Fibroblast of peridontal ligament (primary cell): Measurements from ENCODE around the gene PDCD4.
"Not testable (repeated sequence)": the region's sequence is repeated elsewhere in the genome, so short reads cannot be mapped to it uniquely, and the experiment has no call there.

Experiments used
- DNase-seq: peaks from one replicate; pipeline ENCODE4 v3.0.0-alpha.2; 2010; ENCODE audit errors: extremely low read depth

PDCD4 gene

DNA sequence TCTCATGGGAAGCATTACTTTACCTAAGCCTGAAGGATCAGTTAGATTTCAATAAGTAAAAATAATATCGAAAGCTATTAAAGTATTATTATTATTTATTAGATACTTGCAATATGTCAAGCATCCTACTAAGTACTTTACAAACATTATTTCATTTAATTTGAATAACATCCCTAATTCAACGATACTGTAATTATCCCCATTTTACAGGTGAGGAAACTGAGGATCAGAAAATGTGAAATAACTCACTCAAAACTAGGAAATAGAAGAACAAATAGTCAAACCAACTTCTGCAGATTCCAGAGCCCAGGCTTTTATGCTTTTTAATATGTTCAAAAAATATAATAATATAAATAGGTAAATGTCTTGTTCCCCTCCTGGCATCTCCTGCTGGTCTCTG lies 10.3 kb upstream of the PDCD4 start:
- no peak for DNase-seq

DNA sequence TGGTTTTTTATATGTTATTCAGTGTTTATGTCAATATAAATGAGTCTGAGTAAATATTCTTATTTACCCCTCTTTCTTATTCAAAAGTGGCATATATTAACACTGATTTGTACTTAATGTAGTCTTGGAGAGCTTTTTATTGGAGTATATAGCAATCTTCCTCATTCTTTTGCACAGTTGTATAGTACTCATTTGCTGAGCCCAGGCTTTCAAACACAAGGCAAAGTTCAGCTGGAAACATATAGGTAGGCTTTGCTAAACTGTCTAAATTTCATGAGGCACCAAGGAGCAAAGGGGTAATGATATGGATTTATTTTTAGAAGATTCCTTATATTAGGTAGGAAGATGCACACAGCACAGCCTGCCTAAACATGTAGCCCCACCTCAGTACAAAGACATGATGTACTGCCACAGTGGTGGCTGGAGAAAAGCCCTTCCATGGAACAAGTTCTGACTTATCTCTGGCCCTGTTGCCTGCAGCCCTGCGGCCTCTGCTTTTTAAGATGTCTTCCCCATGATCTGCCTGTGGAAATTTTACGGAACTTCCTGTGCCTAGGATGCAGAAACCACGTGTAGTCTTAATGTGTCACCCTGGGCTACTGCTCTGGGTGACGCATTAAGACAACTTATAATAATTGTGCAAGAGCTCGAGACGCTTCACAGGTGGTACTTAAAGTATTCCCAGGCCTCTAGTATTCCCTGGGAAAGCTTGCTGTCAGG lies 9.6 kb upstream of the PDCD4 start:
- DNase-seq: no peak

- DNase-seq: no peak
Measured at GRCh38 chr10:110862961-110863360, 8.8 kb upstream of the PDCD4 start.

DNA sequence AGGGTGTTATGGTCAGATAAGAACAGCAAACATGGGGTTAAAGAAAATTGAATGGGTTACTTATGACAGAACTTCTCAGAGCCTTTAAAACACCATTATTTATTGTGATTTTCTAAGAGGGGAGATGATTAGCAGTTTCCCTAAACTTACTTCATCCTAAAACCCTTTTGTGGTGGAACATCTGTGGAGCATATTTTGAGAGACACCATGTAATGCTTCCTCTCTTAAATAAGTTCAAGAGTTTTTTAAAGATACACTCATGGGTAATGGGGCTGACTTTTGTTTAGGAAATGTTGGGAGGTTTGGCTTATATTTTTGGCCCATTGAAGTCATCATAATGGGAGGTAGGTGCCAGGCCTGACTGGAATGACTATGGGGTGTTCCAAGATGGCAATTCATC lies 8.4 kb upstream of the PDCD4 start:
- peak; percentile 74 for DNase-seq

DNA sequence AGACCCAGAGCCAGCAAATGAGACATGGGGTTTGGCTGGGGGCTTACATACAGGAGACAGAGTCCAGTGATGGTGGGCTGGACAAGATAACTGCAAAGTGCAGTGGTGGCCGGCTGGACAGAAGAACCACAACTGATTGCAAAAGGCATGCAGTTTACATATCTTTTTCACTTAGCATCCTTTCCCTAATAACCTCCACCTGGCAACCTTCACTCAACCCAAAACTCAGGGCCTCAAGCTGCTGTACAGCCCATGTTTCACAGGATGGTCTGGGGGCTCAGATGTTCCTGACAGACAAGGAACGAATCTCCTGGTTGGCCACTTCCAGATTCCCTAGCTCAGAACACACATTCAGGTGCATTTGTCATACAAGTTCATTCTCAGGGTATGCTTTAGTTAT lies 7.8 kb upstream of the PDCD4 start:
- no peak for DNase-seq

DNA sequence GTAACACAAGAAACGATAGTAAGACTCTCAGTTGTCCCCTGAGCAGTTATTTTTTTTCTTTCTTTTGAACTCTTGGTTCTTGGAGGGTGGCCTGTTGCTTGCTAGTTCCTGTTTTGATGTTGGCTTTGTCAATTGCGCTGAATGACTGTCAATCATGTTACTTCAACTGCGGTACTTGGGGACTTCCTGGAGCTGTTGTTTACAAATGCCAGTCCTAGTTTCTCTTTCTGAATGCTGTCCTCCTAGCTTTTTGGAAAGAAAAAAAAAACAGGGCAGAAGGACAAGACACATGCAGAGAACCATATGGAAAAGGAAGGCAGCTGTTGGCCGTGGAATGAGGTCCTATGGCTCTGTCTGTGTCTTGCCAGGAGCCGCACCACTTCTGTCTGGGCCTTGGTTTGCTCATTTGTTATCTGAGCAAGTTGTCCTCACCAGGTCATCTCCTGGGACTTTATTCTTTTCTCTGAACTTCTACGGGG lies 7.0 kb upstream of the PDCD4 start:
- no peak for DNase-seq

DNA sequence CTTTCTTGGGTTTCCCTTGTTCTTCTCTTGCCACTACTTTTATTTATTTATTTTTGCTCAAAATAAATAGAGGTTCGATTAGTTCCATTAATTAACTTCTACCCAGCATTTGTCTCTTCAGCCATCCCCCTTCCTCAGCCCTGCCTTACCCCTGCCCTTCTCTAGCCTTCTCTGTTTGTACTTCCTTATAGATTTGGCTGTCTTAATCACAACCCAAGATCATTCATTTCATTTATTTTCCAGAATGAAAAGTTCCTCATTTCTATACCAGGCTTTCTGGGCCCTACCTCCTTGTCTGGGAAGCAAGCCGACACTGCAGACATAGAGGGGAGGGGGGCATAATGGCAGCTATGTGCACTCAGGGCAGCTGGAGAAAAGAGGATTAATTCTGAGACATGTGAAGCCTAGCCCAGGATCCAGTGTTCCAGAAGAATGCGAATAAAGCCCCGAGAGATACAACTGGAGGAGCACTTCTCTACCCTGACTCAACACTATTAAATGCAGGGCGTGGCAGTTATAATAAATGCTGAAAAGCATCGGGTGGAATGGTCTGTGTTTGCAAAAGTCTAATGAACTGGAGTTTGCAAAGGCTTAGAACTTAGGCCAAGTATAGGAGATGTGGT lies 6.4 kb upstream of the PDCD4 start:
- DNase-seq: peak; percentile 68

GRCh38 chr10:110865809-110866482 lies 5.8 kb upstream of the PDCD4 start:
- DNase-seq: peak; percentile 27

DNA sequence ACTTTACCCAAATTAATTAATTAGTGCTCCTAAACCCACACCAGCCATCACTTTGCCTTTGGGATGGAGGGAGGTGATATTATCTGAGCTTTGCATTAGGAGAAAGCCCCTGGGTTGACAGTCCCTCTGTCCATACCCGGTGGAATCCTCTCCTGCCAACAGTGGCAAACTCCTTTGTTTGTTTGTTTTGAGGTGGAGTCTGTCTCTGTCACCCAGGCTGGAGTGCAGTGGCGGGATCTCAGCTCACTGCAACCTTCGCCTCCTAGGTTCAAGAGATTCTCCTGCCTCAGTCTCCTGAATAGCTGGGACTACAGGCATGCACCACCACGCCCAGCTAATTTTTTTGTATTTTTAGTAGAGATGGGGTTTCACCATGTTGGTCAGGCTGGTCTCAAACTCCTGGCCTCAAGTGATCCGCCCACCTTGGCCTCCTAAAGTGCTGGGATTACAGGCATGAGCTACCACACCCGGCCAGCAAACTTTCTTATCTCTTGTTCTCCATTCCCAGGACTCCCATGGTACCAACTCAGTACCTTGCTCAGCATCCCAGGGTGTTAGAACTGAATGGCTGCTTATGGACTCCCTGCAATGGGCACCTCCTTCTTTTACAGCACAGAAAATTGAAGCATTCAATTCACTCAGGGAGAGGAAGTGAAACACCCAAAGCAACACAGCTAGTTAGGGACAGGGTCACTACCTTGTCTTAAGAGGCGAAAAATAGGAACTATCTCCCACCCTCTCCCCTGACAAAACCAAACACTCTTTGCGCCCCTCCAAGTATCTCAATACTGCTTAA lies 4.5 kb upstream of the PDCD4 start:
- not testable (repeated sequence) for DNase-seq

GRCh38 chr10:110867807-110868465 lies 3.8 kb upstream of the PDCD4 start:
- peak; percentile 25 for DNase-seq

- DNase-seq: no peak
Measured at GRCh38 chr10:110868981-110869380, 2.7 kb upstream of the PDCD4 start.

- peak; percentile 49 for DNase-seq
Measured at GRCh38 chr10:110870823-110871297, 868 bp upstream of the PDCD4 start.

- peak; percentile 87 for DNase-seq
Measured at GRCh38 chr10:110872145-110872983, 636 bp downstream of the PDCD4 start.

- DNase-seq: no peak
Measured at GRCh38 chr10:110872984-110873923, 1.5 kb downstream of the PDCD4 start.

- DNase-seq: no peak
Measured at GRCh38 chr10:110873951-110874350, 2.2 kb downstream of the PDCD4 start.

GRCh38 chr10:110876000-110876399 lies 4.3 kb downstream of the PDCD4 start:
- DNase-seq: no peak

DNA sequence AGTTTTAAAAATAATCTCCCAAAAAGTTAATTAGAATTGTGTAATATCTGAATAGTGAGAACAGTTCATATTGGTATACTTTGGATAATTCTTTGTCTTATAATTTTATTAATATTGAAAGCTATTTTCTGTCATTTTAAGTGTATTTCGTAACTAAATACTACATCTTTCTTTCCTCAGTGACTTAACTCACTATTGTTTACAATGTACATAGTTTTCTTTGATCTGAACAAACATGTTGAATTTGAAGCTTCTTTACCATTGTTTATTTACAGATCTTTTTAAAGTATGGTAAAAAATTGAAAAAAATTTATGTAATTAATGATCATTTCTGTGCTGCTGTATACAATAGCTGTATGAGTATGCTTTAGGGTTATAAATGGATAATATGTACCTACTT lies 5.1 kb downstream of the PDCD4 start:
- no peak for DNase-seq

GRCh38 chr10:110880012-110880411 lies 8.3 kb downstream of the PDCD4 start:
- DNase-seq: no peak

DNA sequence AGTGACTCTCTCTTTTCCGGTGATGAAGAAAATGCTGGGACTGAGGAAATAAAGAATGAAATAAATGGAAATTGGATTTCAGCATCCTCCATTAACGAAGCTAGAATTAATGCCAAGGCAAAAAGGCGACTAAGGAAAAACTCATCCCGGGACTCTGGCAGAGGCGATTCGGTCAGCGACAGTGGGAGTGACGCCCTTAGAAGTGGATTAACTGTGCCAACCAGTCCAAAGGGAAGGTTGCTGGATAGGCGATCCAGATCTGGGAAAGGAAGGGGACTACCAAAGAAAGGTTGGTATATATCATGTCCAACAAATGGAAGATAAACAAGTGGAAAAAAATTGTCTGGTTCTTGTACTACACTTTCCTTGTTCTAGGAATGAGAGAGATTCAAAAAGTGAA lies 9.5 kb downstream of the PDCD4 start:
- no peak for DNase-seq
